GM10847 (cell line): ENCODE results near the gene MED25.

Experiments
- POLR2A ChIP-seq: IDR thresholded peaks from 2 replicates; pipeline ENCODE4 v1.6.1; 2011; ENCODE audit not compliant: insufficient read length; ENCODE audit errors: extremely low read depth

The MED25 gene

DNA sequence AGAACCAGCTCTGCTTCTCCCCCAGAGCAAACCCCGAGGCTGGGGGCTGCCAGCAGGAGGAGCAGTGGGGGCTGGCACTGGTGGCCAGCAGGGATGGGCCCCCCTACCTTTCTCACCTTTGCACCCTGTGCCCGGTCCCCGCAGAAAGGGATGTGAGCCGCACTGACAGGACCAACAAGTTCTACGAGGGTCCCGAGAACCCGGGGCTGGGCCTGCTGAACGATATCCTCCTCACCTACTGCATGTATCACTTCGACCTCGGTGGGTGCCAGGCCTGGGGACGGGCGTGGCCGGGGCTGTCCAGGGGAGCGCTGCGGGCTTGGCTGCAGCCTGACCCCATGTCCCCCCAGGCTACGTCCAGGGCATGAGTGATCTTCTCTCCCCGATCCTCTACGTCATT lies 66.0 kb downstream of the MED25 start:
- TF ChIP-seq POLR2A: no peak

DNA sequence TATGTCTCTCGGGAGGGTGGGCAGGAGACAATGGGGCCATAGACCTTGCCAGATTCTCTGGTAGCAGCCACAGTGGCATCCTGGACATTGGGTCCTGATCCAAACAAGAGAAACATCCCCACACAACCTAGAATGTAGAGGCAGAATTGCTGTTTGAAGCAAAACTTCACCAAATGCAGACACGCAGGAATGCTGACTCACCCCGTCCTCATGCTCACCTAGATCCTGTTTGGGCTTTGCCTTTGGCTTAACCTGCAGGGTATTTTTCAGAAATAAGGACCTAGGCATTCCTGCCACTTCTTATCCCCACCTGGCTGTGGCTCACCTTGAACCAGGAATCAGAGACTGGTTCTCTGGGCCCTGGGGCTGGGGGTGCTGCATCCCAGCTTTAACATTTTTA lies 66.7 kb downstream of the MED25 start:
- no peak for TF ChIP-seq POLR2A
